HL-60 (cell line): ENCODE data around the gene RSPO3.

Experiments
- GABPA ChIP-seq: IDR thresholded peaks from 2 replicates; pipeline ENCODE4 v1.6.1; 2012; ENCODE audit warnings: low read depth
- POLR2AphosphoS5 ChIP-seq: IDR thresholded peaks from 2 replicates; pipeline ENCODE4 v1.6.1; 2012; ENCODE audit warnings: low read depth
- SPI1 ChIP-seq: IDR thresholded peaks from 2 replicates; pipeline ENCODE4 v1.6.1; 2012; ENCODE audit warnings: low read depth, mild to moderate bottlenecking, borderline replicate concordance
- TF ChIP-seq, protein P1 (sequence below): IDR thresholded peaks from one replicate; pipeline ENCODE4 v1.5.1; 2011; ENCODE audit warnings: low read length, control low read depth, inconsistent platforms; ENCODE audit not compliant: insufficient read depth
- TF ChIP-seq, protein P2 (sequence below): IDR thresholded peaks from 2 replicates; pipeline ENCODE4 v1.6.1; 2012; ENCODE audit warnings: low read depth; ENCODE audit not compliant: insufficient replicate concordance

- TF ChIP-seq, protein P1, sequence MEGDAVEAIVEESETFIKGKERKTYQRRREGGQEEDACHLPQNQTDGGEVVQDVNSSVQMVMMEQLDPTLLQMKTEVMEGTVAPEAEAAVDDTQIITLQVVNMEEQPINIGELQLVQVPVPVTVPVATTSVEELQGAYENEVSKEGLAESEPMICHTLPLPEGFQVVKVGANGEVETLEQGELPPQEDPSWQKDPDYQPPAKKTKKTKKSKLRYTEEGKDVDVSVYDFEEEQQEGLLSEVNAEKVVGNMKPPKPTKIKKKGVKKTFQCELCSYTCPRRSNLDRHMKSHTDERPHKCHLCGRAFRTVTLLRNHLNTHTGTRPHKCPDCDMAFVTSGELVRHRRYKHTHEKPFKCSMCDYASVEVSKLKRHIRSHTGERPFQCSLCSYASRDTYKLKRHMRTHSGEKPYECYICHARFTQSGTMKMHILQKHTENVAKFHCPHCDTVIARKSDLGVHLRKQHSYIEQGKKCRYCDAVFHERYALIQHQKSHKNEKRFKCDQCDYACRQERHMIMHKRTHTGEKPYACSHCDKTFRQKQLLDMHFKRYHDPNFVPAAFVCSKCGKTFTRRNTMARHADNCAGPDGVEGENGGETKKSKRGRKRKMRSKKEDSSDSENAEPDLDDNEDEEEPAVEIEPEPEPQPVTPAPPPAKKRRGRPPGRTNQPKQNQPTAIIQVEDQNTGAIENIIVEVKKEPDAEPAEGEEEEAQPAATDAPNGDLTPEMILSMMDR, result no peak
- TF ChIP-seq POLR2AphosphoS5, result no peak
- TF ChIP-seq SPI1, result peak; percentile 59; the same call in 1 of the 2 replicates
- TF ChIP-seq GABPA, result no peak
- TF ChIP-seq, protein P2, sequence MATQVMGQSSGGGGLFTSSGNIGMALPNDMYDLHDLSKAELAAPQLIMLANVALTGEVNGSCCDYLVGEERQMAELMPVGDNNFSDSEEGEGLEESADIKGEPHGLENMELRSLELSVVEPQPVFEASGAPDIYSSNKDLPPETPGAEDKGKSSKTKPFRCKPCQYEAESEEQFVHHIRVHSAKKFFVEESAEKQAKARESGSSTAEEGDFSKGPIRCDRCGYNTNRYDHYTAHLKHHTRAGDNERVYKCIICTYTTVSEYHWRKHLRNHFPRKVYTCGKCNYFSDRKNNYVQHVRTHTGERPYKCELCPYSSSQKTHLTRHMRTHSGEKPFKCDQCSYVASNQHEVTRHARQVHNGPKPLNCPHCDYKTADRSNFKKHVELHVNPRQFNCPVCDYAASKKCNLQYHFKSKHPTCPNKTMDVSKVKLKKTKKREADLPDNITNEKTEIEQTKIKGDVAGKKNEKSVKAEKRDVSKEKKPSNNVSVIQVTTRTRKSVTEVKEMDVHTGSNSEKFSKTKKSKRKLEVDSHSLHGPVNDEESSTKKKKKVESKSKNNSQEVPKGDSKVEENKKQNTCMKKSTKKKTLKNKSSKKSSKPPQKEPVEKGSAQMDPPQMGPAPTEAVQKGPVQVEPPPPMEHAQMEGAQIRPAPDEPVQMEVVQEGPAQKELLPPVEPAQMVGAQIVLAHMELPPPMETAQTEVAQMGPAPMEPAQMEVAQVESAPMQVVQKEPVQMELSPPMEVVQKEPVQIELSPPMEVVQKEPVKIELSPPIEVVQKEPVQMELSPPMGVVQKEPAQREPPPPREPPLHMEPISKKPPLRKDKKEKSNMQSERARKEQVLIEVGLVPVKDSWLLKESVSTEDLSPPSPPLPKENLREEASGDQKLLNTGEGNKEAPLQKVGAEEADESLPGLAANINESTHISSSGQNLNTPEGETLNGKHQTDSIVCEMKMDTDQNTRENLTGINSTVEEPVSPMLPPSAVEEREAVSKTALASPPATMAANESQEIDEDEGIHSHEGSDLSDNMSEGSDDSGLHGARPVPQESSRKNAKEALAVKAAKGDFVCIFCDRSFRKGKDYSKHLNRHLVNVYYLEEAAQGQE, result no peak
Measured at GRCh38 chr6:127121637-127121960, 3.1 kb downstream of the RSPO3 start.
